Measurements from ENCODE around the gene SOX3.

SOX3 gene

DNA sequence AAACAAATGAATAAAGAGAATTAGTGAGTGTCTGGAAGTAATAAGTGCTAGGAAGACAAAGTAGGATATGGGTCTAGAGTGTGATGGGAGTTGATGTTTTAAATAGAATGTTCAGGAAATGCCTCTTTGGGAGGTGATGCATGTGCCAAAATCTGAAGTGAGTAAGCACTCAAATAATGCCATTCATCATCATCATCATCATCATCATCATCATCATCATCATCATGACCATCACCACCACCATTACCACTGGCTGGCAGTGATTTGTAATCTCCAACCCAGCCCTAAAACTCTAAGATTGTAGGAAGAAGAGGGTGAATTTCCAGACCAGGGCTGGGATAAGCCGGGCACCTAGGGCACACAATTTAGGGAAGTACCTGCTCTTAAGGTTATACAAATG is 9.7 kb upstream of the SOX3 start:
- no peak overlapping the region for H3K4me3 ChIP-seq (ENCODE audit: low read depth, low read length)
- no peak for DNase-seq (ENCODE audit: low read depth)
- TF ChIP-seq CTCF (IDR thresholded peaks at IDR 0.05; ENCODE audit: insufficient read depth, low read depth, low read length, missing control alignments), result no peak

DNA sequence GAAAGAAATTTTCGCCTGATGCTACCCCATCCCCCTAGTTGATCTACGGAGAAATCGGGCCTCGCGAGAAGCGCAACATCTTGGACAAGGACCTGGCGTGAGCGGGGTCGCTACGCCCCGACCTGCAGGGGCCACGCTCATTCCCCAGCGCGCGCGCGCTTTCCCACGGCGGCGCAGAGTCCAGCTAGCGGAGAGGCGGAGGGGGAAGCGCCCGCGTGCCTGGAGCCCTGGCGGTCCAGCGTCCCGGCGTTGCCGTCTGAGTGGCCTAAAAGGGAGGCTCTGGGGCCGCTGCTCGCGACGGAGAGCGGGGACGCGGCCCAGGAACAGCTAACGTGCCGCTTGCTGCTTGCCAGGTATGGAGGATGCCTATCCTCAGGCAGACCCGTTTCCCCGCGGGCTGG is 6.0 kb upstream of the SOX3 start:
- no peak for TF ChIP-seq CTCF (IDR thresholded peaks at IDR 0.05; ENCODE audit: insufficient read depth, low read depth, low read length, missing control alignments)
- H3K4me3 ChIP-seq (ENCODE audit: low read depth, low read length), result no peak overlapping the region
- no peak for DNase-seq (ENCODE audit: low read depth)

GRCh38 chrX:140510306-140510676 is 5.4 kb upstream of the SOX3 start:
- H3K4me3 ChIP-seq (ENCODE audit: low read depth, low read length), result no peak overlapping the region
- TF ChIP-seq CTCF (IDR thresholded peaks at IDR 0.05; ENCODE audit: insufficient read depth, low read depth, low read length, missing control alignments), result no peak
- DNase-seq (ENCODE audit: low read depth), result no peak

- TF ChIP-seq CTCF (IDR thresholded peaks at IDR 0.05; ENCODE audit: insufficient read depth, low read depth, low read length, missing control alignments), result no peak
- no peak for DNase-seq (ENCODE audit: low read depth)
- H3K4me3 ChIP-seq (ENCODE audit: low read depth, low read length), result no peak overlapping the region
Observed at GRCh38 chrX:140509468-140510305, 4.8 kb upstream of the SOX3 start.

DNA sequence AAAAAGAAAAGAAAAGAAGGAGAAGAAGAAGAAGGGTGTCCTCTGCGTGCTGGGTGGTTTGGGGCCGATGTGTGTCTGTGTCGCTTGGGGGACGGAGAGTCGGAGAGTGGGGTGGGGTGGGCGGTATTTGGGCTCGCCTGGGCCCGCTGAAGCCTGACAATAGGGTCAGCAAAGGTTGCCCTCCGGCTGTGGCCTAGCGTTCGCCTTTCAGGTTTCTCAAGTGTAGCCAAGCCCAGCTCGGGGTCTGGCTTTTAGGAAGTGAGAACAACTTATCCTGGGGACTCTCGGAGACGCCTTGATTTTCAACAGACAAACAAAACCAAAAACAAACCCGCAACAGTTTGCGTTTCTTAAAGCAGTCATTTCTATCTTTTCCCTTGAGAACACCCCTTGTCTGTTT is 4.1 kb upstream of the SOX3 start:
- DNase-seq (ENCODE audit: low read depth), result no peak
- TF ChIP-seq CTCF (IDR thresholded peaks at IDR 0.05; ENCODE audit: insufficient read depth, low read depth, low read length, missing control alignments), result no peak
- no peak overlapping the region for H3K4me3 ChIP-seq (ENCODE audit: low read depth, low read length)

GRCh38 chrX:140507982-140508305 is 3.1 kb upstream of the SOX3 start:
- no peak for TF ChIP-seq CTCF (IDR thresholded peaks at IDR 0.05; ENCODE audit: insufficient read depth, low read depth, low read length, missing control alignments)
- H3K4me3 ChIP-seq (ENCODE audit: low read depth, low read length), result no peak overlapping the region
- DNase-seq (ENCODE audit: low read depth), result no peak

Measured in GM12865 (cell line).